Pancreas (tissue), 10 donors: ENCODE data around the gene CDC73. TPM values are rescaled to one million over a fixed set of nuclear protein-coding genes. Genes with fewer than 3 reads are reported as not detected.

Experiments
- ATAC-seq, 4 donors: fragments of 200-7000 bp; cut with Tn5 transposase; one replicate each; pipeline versions ENCODE4 v1.8.0 to v1.9.1; 2020; ENCODE audit warnings: mild to moderate bottlenecking in 4 of 4, moderate library complexity in 4 of 4
- DNase-seq, 6 donors: peaks; one replicate each; pipeline ENCODE4 v3.0.0-alpha.2; 2020
- FAIRE-seq: peaks from 2 replicates; lab custom pipeline; 2012; peaks lifted over from hg19 to GRCh38; lab: Jason Lieb, UNC
- H3K27ac ChIP-seq, 4 donors: fragments of 200-600 bp; sonication (generic); 1 replicate in 3 of 4; 2 replicates in 1 of 4; pipeline versions ENCODE4 v1.5.0 to v1.8.0; 2020
- H3K27me3 ChIP-seq, 4 donors: fragments of 200-600 bp; one replicate each; pipeline ENCODE4 v1.8.0; 2021
- H3K36me3 ChIP-seq, 3 donors: fragments of 200-600 bp; sonication (generic) in 1 of 3; one replicate each; pipeline versions ENCODE4 v1.5.0 to v1.8.0; 2020 to 2021
- H3K4me1 ChIP-seq, 3 donors: fragments of 200-600 bp; one replicate each; pipeline ENCODE4 v1.8.0; 2021
- H3K4me3 ChIP-seq, 4 donors: fragments of 200-600 bp; sonication (generic) in 2 of 4; one replicate each; pipeline versions ENCODE4 v1.5.0 to v1.8.0; 2020 to 2021
- H3K9me3 ChIP-seq, 4 donors: fragments of 200-600 bp; one replicate each; pipeline ENCODE4 v1.8.0; 2021
- CTCF ChIP-seq, 4 donors: fragments of 200-600 bp; sonication (generic) in 3 of 4; IDR thresholded peaks; one replicate each; pipeline versions ENCODE4 v1.5.0 to v1.8.0; 2021; ENCODE audit warnings: antibody characterized with exemption in 4 of 4
- WGBS, 2 donors: extraction: QIAGEN DNeasy Blood & Tissue Kit; methylation state at CpG; one replicate each; pipeline ENCODE4 v1.1.7; 2013; 5-methylcytosine and 5-hydroxymethylcytosine counted together
- intact Hi-C, 3 donors: fragments of 100-400 bp; cut with DNase I; formaldehyde crosslinking; loops; one replicate each; pipeline versions ENCODE4 v1.11.1 to v1.14.2; 2022
- polyA plus RNA-seq, 2 donors: library from polyadenylated mRNA; stranded (reverse); fragments of 200-250 nt; gene quantifications; one replicate each; pipeline ENCODE4 v1.2.3, GENCODE V29; 2013
- total RNA-seq, 6 donors: library from RNA; stranded (reverse); fragmentation: NEBNext Ultra II Directional in 4 of 6; extraction: Animal tissue kit (Norgen Biotek cat#: 25700) in 4 of 6; gene quantifications; one replicate each; pipeline versions ENCODE4 v1.2.1 to v1.2.4, GENCODE V29; 2021 to 2023
- donor health status: healthy with polysubstance abuse.
- donor health status: DM: no; HTN: no; CAD: no; lungs with moderate emphysema.
- donor health status: DM: no; HTN: no; CAD: no.
- donor health status: control.
- donor health status: control.
- donor health status: Bipolar disorder and iron deficiency.
- donor health status: DM: yes; HTN: yes; CAD: no.
- donor health status: DM: no; HTN: no; CAD: no.
- donor health status: DM: no; HTN: no; CAD: no.
- donor health status: DM: yes; HTN: yes; CAD: no.

CDC73 gene
- total and polyA plus RNA-seq, 8 donors: 3.4 to 33.7 (median 21.7) TPM

GRCh38 chr1:193211539-193211938 is 89.7 kb downstream of the CDC73 start:
- WGBS, 2 donors: 63 to 65% methylated on average over 1 of the region's 1 CpG
- ATAC-seq (no peak), FAIRE-seq (no peak)

GRCh38 chr1:193212637-193213036 is 90.8 kb downstream of the CDC73 start:
- Histone ChIP-seq H3K36me3 (peaks cover 0 to 5% (median 2%) of the 10 kb centered on the region in 3 donors), H3K4me1 (no peaks in the 10 kb centered on the region), H3K9me3 (no peaks in the 10 kb centered on the region), H3K27me3 (no peaks in the 10 kb centered on the region), H3K4me3 (no peak overlapping the region), H3K27ac (no peak overlapping the region)
- 97 to 99% methylated on average over 2 of the region's 2 CpGs for WGBS, 2 donors
- intact Hi-C loops: no loop called here
- DNase-seq (no peak), ATAC-seq (no peak), FAIRE-seq (no peak)
- no peak for TF ChIP-seq CTCF (IDR thresholded peaks at IDR 0.05)

More at GRCh38 chr1:193211539-193211938, 89.7 kb downstream of the CDC73 start:
- Histone ChIP-seq H3K4me1 (no peaks in the 10 kb centered on the region), H3K27ac (no peak overlapping the region), H3K4me3 (no peak overlapping the region), H3K9me3 (no peaks in the 10 kb centered on the region), H3K27me3 (no peaks in the 10 kb centered on the region), H3K36me3 (peaks cover 0 to 5% (median 0%) of the 10 kb centered on the region in 3 donors)
- no peak for TF ChIP-seq CTCF (IDR thresholded peaks at IDR 0.05)
- DNase-seq: no peak
- intact Hi-C loops: no loop called here

- 98 to 100% methylated on average over 4 of the region's 4 CpGs for WGBS, 2 donors
- no peak for ATAC-seq
- no peak for FAIRE-seq
- no peaks in the 10 kb centered on the region for H3K9me3 ChIP-seq
- no peaks in the 10 kb centered on the region for H3K4me1 ChIP-seq
- peaks cover 0 to 5% (median 3%) of the 10 kb centered on the region in 3 donors for H3K36me3 ChIP-seq
- H3K27me3 ChIP-seq: no peaks in the 10 kb centered on the region
- TF ChIP-seq CTCF (IDR thresholded peaks at IDR 0.05): no peak
- intact Hi-C loops: no loop called here
- H3K4me3 ChIP-seq: no peak overlapping the region
- no peak for DNase-seq
- H3K27ac ChIP-seq: no peak overlapping the region
These were observed 92.2 kb downstream of the CDC73 start for GRCh38 chr1:193213998-193214397.

- no peaks in the 10 kb centered on the region for H3K9me3 ChIP-seq
- peaks cover 0 to 5% (median 3%) of the 10 kb centered on the region in 3 donors for H3K36me3 ChIP-seq
- intact Hi-C loops: no loop called here
- WGBS, 2 donors: 92 to 94% methylated on average over 8 of the region's 8 CpGs
- H3K4me1 ChIP-seq: no peaks in the 10 kb centered on the region
- ATAC-seq: no peak
- H3K27ac ChIP-seq: no peak overlapping the region
- DNase-seq: no peak
- no peak for TF ChIP-seq CTCF (IDR thresholded peaks at IDR 0.05)
- H3K4me3 ChIP-seq: no peak overlapping the region
- H3K27me3 ChIP-seq: no peaks in the 10 kb centered on the region
- FAIRE-seq: no peak
These were observed 95.1 kb downstream of the CDC73 start for GRCh38 chr1:193216920-193217319.

GRCh38 chr1:193219391-193219790 is 97.6 kb downstream of the CDC73 start:
- ATAC-seq (no peak), DNase-seq (no peak), FAIRE-seq (no peak)
- 95 to 98% methylated on average over 4 of the region's 4 CpGs for WGBS, 2 donors
- Histone ChIP-seq H3K36me3 (peaks cover 0 to 3% (median 0%) of the 10 kb centered on the region in 3 donors), H3K27me3 (no peaks in the 10 kb centered on the region), H3K4me1 (no peaks in the 10 kb centered on the region), H3K9me3 (no peaks in the 10 kb centered on the region), H3K27ac (no peak overlapping the region), H3K4me3 (no peak overlapping the region)
- TF ChIP-seq CTCF (IDR thresholded peaks at IDR 0.05): no peak
- intact Hi-C loops: no loop called here
